ENCODE measurements around the gene HOXC5. TPM values are rescaled to one million over a fixed set of nuclear protein-coding genes. Genes with fewer than 3 reads are reported as not detected.

The HOXC5 gene
- total and polyA plus RNA-seq, 2 donors (not counting 1 experiment from before 2014, with no cell fraction given) = not detected

DNA sequence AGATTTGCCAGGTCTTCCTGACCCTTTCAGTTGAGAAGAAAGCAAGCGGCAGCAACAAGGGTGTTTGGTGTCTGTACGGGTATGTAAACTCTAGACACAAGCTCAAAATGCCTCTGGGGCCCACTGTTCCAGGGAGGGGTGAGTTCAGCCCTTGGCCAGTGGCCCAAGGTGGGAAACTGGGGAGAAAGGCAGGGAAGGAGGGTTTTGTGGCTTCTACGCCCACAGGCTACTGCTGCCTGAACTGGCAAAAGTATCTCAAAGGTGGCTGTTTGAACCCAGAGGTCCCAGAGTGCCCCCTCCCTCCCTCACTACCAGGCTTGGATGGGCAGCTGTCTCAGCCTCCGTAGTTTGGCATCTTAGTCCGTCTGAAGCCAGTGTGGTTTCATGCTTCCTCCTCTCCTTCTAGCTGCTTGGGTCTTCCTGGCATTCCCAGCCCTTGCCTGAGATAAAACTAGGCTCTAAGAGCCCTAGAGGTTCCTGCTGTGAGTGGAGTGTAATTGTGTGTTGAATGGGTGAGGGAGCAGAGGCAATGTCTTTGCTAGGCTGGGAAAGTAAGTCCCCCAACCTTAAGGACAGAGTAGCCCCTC, 5.5 kb downstream of the HOXC5 start:
- CTCF ChIA-PET = interaction anchor here (1.0 to 1.2 kb wide), 2 partner anchors 154 to 163 kb away, joined by 3 to 5 read pairs; no protein-coding TSS in a partner anchor
- H3K9me3 Mint-ChIP-seq (ENCODE audit: insufficient read depth) = no peaks in the 10 kb centered on the region
- Histone ChIP-seq H3K4me2 (replicated peaks; ENCODE audit: low read depth, low read length, poor library complexity, severe bottlenecking) (no peak overlapping the region), H4K20me1 (ENCODE audit: control insufficient read depth, insufficient read depth, low read length, poor library complexity, severe bottlenecking) (no peaks in the 10 kb centered on the region), H3K9me3 (ENCODE audit: control extremely low read depth in 1 of 3, control insufficient read depth in 2 of 3, insufficient read depth in 1 of 3, low read length in 2 of 3) (peaks cover 0 to 23% (median 0%) of the 10 kb centered on the region in 3 donors), H3K27ac (ENCODE audit: low read length in 2 of 2) (no peak overlapping the region), H3K4me3 (ENCODE audit: control extremely low read depth in 1 of 5, extremely low read depth in 1 of 5, insufficient read depth in 1 of 5, low read depth in 2 of 5, low read length in 4 of 5) (no peak overlapping the region), H3K9ac (ENCODE audit: low read length) (no peak overlapping the region), H3K36me3 (replicated peaks in 1 of 2; ENCODE audit: control extremely low read depth in 1 of 2, control insufficient read depth in 1 of 2, extremely low read depth in 1 of 2, insufficient read depth in 2 of 2, low read length in 1 of 2) (no peaks in the 10 kb centered on the region), H3K79me2 (ENCODE audit: control insufficient read depth, insufficient read depth, low read length) (no peaks in the 10 kb centered on the region), H3K4me1 (ENCODE audit: control insufficient read depth in 2 of 2, insufficient read depth in 2 of 2, low read length in 2 of 2) (peaks cover 16 to 20% of the 10 kb centered on the region in 2 donors), H3K27me3 (replicated peaks in 1 of 4; ENCODE audit: control extremely low read depth in 1 of 4, control insufficient read depth in 3 of 4, insufficient read depth in 4 of 4, low read length in 3 of 4) (peaks cover 0 to 92% (median 60%) of the 10 kb centered on the region in 4 experiments), H2AFZ (ENCODE audit: insufficient read depth, low read depth, low read length, poor library complexity, severe bottlenecking) (no peak overlapping the region)
- peaks cover 77% of the 10 kb centered on the region for H3K27me3 Mint-ChIP-seq
- peaks cover 10% of the 10 kb centered on the region for H3K4me1 Mint-ChIP-seq
- intact Hi-C loops (cut with micrococcal nuclease) = no loop called here
- H3K27ac Mint-ChIP-seq = no peak overlapping the region
- ATAC-seq (ENCODE audit: low read depth) (no peak), DNase-seq (no peak)
- 76% methylated on average over 2 of the region's 5 CpGs for WGBS (ENCODE audit: insufficient coverage)
- POLR2A ChIA-PET = no interaction called here
- no peak overlapping the region for H3K4me3 Mint-ChIP-seq
- TF ChIP-seq, protein P1, sequence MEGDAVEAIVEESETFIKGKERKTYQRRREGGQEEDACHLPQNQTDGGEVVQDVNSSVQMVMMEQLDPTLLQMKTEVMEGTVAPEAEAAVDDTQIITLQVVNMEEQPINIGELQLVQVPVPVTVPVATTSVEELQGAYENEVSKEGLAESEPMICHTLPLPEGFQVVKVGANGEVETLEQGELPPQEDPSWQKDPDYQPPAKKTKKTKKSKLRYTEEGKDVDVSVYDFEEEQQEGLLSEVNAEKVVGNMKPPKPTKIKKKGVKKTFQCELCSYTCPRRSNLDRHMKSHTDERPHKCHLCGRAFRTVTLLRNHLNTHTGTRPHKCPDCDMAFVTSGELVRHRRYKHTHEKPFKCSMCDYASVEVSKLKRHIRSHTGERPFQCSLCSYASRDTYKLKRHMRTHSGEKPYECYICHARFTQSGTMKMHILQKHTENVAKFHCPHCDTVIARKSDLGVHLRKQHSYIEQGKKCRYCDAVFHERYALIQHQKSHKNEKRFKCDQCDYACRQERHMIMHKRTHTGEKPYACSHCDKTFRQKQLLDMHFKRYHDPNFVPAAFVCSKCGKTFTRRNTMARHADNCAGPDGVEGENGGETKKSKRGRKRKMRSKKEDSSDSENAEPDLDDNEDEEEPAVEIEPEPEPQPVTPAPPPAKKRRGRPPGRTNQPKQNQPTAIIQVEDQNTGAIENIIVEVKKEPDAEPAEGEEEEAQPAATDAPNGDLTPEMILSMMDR (IDR thresholded peaks at IDR 0.05) = no peak
- no peak for TF ChIP-seq EZH2 (IDR thresholded peaks at IDR 0.05; ENCODE audit: borderline replicate concordance, insufficient read depth, low read depth, low read length, poor library complexity, severe bottlenecking)

DNA sequence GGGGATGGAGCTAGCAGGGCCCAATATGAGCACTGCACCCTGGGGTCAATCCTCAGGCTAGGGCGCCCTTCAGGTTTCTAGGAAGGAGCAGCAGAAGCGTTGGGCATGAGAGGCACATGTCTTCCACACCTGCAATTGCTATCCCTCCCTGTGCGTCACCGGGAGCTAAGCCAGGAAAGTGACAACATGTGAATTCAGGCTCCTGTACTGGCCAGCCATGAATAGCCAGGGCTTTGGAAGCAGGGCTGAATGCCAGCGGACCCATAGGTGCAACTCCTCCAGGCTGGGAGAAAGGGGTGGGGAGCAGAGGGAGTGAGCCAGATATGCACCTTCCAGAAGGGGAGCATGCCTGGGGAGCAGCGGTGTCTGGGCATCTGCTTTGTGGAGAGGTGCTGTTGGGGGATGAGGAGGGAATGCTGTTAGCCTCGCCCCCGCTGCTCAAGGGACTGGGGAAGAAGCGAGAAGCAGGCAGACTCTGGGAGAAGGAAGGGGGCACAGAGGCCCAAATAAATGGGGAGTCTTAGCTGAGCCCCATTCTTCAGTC, 6.1 kb downstream of the HOXC5 start:
- Histone ChIP-seq H3K9ac (ENCODE audit: low read length) (no peak overlapping the region), H3K36me3 (replicated peaks in 1 of 2; ENCODE audit: control extremely low read depth in 1 of 2, control insufficient read depth in 1 of 2, extremely low read depth in 1 of 2, insufficient read depth in 2 of 2, low read length in 1 of 2) (no peaks in the 10 kb centered on the region), H3K79me2 (ENCODE audit: control insufficient read depth, insufficient read depth, low read length) (no peaks in the 10 kb centered on the region), H3K27ac (ENCODE audit: low read length in 2 of 2) (no peak overlapping the region), H2AFZ (ENCODE audit: insufficient read depth, low read depth, low read length, poor library complexity, severe bottlenecking) (no peak overlapping the region), H3K9me3 (ENCODE audit: control extremely low read depth in 1 of 3, control insufficient read depth in 2 of 3, insufficient read depth in 1 of 3, low read length in 2 of 3) (peaks cover 0 to 19% (median 0%) of the 10 kb centered on the region in 3 donors), H4K20me1 (ENCODE audit: control insufficient read depth, insufficient read depth, low read length, poor library complexity, severe bottlenecking) (no peaks in the 10 kb centered on the region), H3K4me3 (ENCODE audit: control extremely low read depth in 1 of 5, extremely low read depth in 1 of 5, insufficient read depth in 1 of 5, low read depth in 2 of 5, low read length in 4 of 5) (no peak overlapping the region), H3K4me1 (ENCODE audit: control insufficient read depth in 2 of 2, insufficient read depth in 2 of 2, low read length in 2 of 2) (peaks cover 10 to 14% of the 10 kb centered on the region in 2 donors), H3K4me2 (replicated peaks; ENCODE audit: low read depth, low read length, poor library complexity, severe bottlenecking) (no peak overlapping the region), H3K27me3 (replicated peaks in 1 of 4; ENCODE audit: control extremely low read depth in 1 of 4, control insufficient read depth in 3 of 4, insufficient read depth in 4 of 4, low read length in 3 of 4) (peaks cover 0 to 92% (median 62%) of the 10 kb centered on the region in 4 experiments)
- H3K4me3 Mint-ChIP-seq = no peak overlapping the region
- CTCF ChIA-PET = interaction anchor here (1.0 kb wide), 1 partner anchor 162 kb away, joined by 3 read pairs; no protein-coding TSS in a partner anchor
- H3K9me3 Mint-ChIP-seq (ENCODE audit: insufficient read depth) = no peaks in the 10 kb centered on the region
- WGBS (ENCODE audit: insufficient coverage) = 70% methylated on average over 9 of the region's 9 CpGs
- ATAC-seq (ENCODE audit: low read depth) = no peak
- H3K4me1 Mint-ChIP-seq = peaks cover 8% of the 10 kb centered on the region
- no peak overlapping the region for H3K27ac Mint-ChIP-seq
- intact Hi-C loops (cut with micrococcal nuclease) = no loop called here
- peaks cover 79% of the 10 kb centered on the region for H3K27me3 Mint-ChIP-seq
- POLR2A ChIA-PET = no interaction called here
- DNase-seq = no peak
- TF ChIP-seq, protein P1 (IDR thresholded peaks at IDR 0.05) = no peak
- TF ChIP-seq EZH2 (IDR thresholded peaks at IDR 0.05; ENCODE audit: borderline replicate concordance, insufficient read depth, low read depth, low read length, poor library complexity, severe bottlenecking) = no peak
